GM19455 (cell line): ENCODE measurements around the gene ARHGAP40.
"Not testable (repeated sequence)": the region's sequence is repeated elsewhere in the genome, so short reads cannot be mapped to it uniquely, and the experiment has no call there.

Experiments
- ATAC-seq: cut with Tn5 transposase; IDR thresholded peaks from one replicate; pipeline ENCODE4 v1.9.1; 2021; ENCODE audit not compliant: unreplicated experiment

Gene ARHGAP40

GRCh38 chr20:38586181-38586525, 15.5 kb upstream of the ARHGAP40 start:
- no peak for ATAC-seq

- no peak for ATAC-seq
These were observed 13.3 kb upstream of the ARHGAP40 start for GRCh38 chr20:38588303-38588702.

GRCh38 chr20:38589351-38589750, 12.3 kb upstream of the ARHGAP40 start:
- ATAC-seq = no peak

- no peak for ATAC-seq
These were observed 11.5 kb upstream of the ARHGAP40 start for GRCh38 chr20:38589967-38590675.

GRCh38 chr20:38590676-38591473, 10.7 kb upstream of the ARHGAP40 start:
- no peak for ATAC-seq

GRCh38 chr20:38591474-38592410, 9.9 kb upstream of the ARHGAP40 start:
- ATAC-seq = no peak

- ATAC-seq = not testable (repeated sequence)
These were observed 9.2 kb upstream of the ARHGAP40 start for GRCh38 chr20:38592411-38592790.

GRCh38 chr20:38594281-38594680, 7.3 kb upstream of the ARHGAP40 start:
- ATAC-seq = not testable (repeated sequence)

- ATAC-seq = not testable (repeated sequence)
These were observed 5.7 kb upstream of the ARHGAP40 start for GRCh38 chr20:38595886-38596285.

GRCh38 chr20:38599410-38599882, 2.2 kb upstream of the ARHGAP40 start:
- ATAC-seq = no peak

- ATAC-seq = no peak
These were observed 1.6 kb upstream of the ARHGAP40 start for GRCh38 chr20:38600057-38600456.

- ATAC-seq = no peak
These were observed 574 bp downstream of the ARHGAP40 start for GRCh38 chr20:38602185-38602581.

- ATAC-seq = no peak
These were observed 1.7 kb downstream of the ARHGAP40 start for GRCh38 chr20:38603286-38603685.

GRCh38 chr20:38604873-38605303, 3.3 kb downstream of the ARHGAP40 start:
- no peak for ATAC-seq

- no peak for ATAC-seq
These were observed 5.7 kb downstream of the ARHGAP40 start for GRCh38 chr20:38607351-38607750.

GRCh38 chr20:38608188-38608587, 6.6 kb downstream of the ARHGAP40 start:
- no peak for ATAC-seq

- no peak for ATAC-seq
These were observed 8.2 kb downstream of the ARHGAP40 start for GRCh38 chr20:38609815-38610214.

GRCh38 chr20:38610521-38610920, 8.9 kb downstream of the ARHGAP40 start:
- no peak for ATAC-seq

- no peak for ATAC-seq
These were observed 11.3 kb downstream of the ARHGAP40 start for GRCh38 chr20:38612751-38613515.

GRCh38 chr20:38615283-38615682, 13.7 kb downstream of the ARHGAP40 start:
- ATAC-seq = no peak
